GM10266 (cell line): ENCODE results near the gene TACR2.

Experiments used
- DNase-seq: peaks from one replicate; pipeline ENCODE4 v3.0.0; 2012; ENCODE audit errors: extremely low spot score
- CTCF ChIP-seq: IDR thresholded peaks from 2 replicates; pipeline ENCODE4 v1.5.1; 2012; ENCODE audit warnings: mild to moderate bottlenecking, low read depth; ENCODE audit not compliant: control insufficient read depth, insufficient read depth; ENCODE audit errors: missing control alignments

TACR2 gene

GRCh38 chr10:69406816-69407580, 9.7 kb downstream of the TACR2 start:
- no peak for DNase-seq
- no peak for TF ChIP-seq CTCF

- TF ChIP-seq CTCF: no peak
- no peak for DNase-seq
These were observed 10.4 kb downstream of the TACR2 start for GRCh38 chr10:69406302-69406811.

GRCh38 chr10:69405221-69405620, 11.5 kb downstream of the TACR2 start:
- TF ChIP-seq CTCF: no peak

GRCh38 chr10:69404786-69405185, 11.9 kb downstream of the TACR2 start:
- DNase-seq: no peak
- no peak for TF ChIP-seq CTCF

More at GRCh38 chr10:69405221-69405620, 11.5 kb downstream of the TACR2 start:
- DNase-seq: no peak

GRCh38 chr10:69403519-69403918, 13.2 kb downstream of the TACR2 start:
- no peak for DNase-seq
- TF ChIP-seq CTCF: no peak

- TF ChIP-seq CTCF: no peak
- DNase-seq: no peak
These were observed 13.7 kb downstream of the TACR2 start for GRCh38 chr10:69403066-69403465.

GRCh38 chr10:69402386-69402785, 14.3 kb downstream of the TACR2 start:
- no peak for TF ChIP-seq CTCF
- no peak for DNase-seq
